Osteoblast (primary cell): ENCODE measurements around the gene PRKCE. TPM values are rescaled to one million over a fixed set of nuclear protein-coding genes. Genes with fewer than 3 reads are reported as not detected.

Experiments used
- DNase-seq: peaks from one replicate; pipeline ENCODE4 v3.0.0; 2011; ENCODE audit warnings: low spot score, mixed read lengths; ENCODE audit not compliant: insufficient read length; ENCODE audit errors: missing footprints
- H2AFZ ChIP-seq: 2 replicates; pipeline ENCODE4 v1.6.0; 2011; ENCODE audit warnings: mild to moderate bottlenecking, low read length
- H3K27ac ChIP-seq: 2 replicates; pipeline ENCODE4 v1.5.1; 2011; ENCODE audit warnings: mild to moderate bottlenecking, low read depth, low read length, moderate library complexity
- H3K27me3 ChIP-seq: 2 replicates; pipeline ENCODE4 v1.6.0; 2012; ENCODE audit warnings: mild to moderate bottlenecking, control low read depth, inconsistent platforms, low read length, moderate library complexity; ENCODE audit not compliant: insufficient read depth
- H3K36me3 ChIP-seq: 2 replicates; pipeline ENCODE4 v1.5.1; 2011; ENCODE audit warnings: mild to moderate bottlenecking, low read length, control low read depth, moderate library complexity; ENCODE audit not compliant: insufficient read depth
- H3K4me1 ChIP-seq: 2 replicates; pipeline ENCODE4 v1.5.1; 2011; ENCODE audit warnings: mild to moderate bottlenecking, low read length, control low read depth, moderate library complexity; ENCODE audit not compliant: insufficient read depth
- H3K4me2 ChIP-seq: 2 replicates; pipeline ENCODE4 v1.6.0; 2011; ENCODE audit warnings: mild to moderate bottlenecking, low read length; ENCODE audit not compliant: insufficient read depth
- H3K4me3 ChIP-seq: fragments of 200-600 bp; sonication (generic); 3 replicates; pipeline ENCODE4 v1.5.1; 2012; ENCODE audit warnings: mild to moderate bottlenecking, low read length, inconsistent platforms; ENCODE audit not compliant: insufficient read depth
- H3K79me2 ChIP-seq: 2 replicates; pipeline ENCODE4 v1.6.0; 2012; ENCODE audit warnings: mild to moderate bottlenecking, low read length, control low read depth, inconsistent platforms; ENCODE audit not compliant: insufficient read depth
- H3K9me3 ChIP-seq: 2 replicates; pipeline ENCODE4 v1.5.1; 2011; ENCODE audit warnings: low read depth, low read length, control low read depth
- H4K20me1 ChIP-seq: 2 replicates; pipeline ENCODE4 v1.6.0; 2012; ENCODE audit warnings: mild to moderate bottlenecking, low read length, control low read depth; ENCODE audit not compliant: insufficient read depth
- total RNA-seq: library from RNA; depleted of rRNA; stranded (reverse); fragments of >200 nt; gene quantifications from 2 replicates; pipeline ENCODE4 v1.2.3, GENCODE V29; 2012
- TF ChIP-seq, protein P1 (sequence below): IDR thresholded peaks from 2 replicates; pipeline ENCODE4 v1.5.1; 2011; ENCODE audit warnings: mild to moderate bottlenecking, low read depth, low read length, moderate library complexity; ENCODE audit errors: extremely low read depth

The PRKCE gene
- total RNA-seq, 1 donor, result 22.1 TPM

DNA sequence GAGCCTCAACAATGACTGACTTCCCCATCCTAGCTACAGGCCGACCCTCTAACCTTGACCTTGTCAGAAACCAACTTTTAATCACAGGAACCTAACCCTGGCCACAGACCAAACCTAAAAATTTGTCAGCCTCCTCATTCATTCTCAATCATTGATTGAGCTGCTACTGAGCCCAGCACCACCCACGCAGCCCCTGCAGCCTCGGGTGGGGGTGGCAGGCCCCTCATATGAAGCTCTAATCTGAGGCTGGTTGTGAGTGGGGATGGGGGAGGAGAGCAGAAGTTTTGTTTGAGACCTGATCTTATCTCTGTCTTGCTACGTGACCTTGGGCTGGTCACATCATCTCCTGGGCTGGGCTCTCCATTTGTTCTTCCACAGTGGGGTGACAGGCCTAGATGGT, 546.2 kb downstream of the PRKCE start:
- H3K9me3 ChIP-seq, result no peaks in the 10 kb centered on the region
- no peaks in the 10 kb centered on the region for H3K79me2 ChIP-seq
- H4K20me1 ChIP-seq, result no peaks in the 10 kb centered on the region
- no peak for DNase-seq
- TF ChIP-seq, protein P1, sequence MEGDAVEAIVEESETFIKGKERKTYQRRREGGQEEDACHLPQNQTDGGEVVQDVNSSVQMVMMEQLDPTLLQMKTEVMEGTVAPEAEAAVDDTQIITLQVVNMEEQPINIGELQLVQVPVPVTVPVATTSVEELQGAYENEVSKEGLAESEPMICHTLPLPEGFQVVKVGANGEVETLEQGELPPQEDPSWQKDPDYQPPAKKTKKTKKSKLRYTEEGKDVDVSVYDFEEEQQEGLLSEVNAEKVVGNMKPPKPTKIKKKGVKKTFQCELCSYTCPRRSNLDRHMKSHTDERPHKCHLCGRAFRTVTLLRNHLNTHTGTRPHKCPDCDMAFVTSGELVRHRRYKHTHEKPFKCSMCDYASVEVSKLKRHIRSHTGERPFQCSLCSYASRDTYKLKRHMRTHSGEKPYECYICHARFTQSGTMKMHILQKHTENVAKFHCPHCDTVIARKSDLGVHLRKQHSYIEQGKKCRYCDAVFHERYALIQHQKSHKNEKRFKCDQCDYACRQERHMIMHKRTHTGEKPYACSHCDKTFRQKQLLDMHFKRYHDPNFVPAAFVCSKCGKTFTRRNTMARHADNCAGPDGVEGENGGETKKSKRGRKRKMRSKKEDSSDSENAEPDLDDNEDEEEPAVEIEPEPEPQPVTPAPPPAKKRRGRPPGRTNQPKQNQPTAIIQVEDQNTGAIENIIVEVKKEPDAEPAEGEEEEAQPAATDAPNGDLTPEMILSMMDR, result no peak
- no peak overlapping the region for H3K27ac ChIP-seq
- peaks cover 3% of the 10 kb centered on the region for H3K4me1 ChIP-seq
- H3K27me3 ChIP-seq, result no peaks in the 10 kb centered on the region
- no peak overlapping the region for H2AFZ ChIP-seq
- no peaks in the 10 kb centered on the region for H3K36me3 ChIP-seq
- no peak overlapping the region for H3K4me2 ChIP-seq
- H3K4me3 ChIP-seq, result no peak overlapping the region

DNA sequence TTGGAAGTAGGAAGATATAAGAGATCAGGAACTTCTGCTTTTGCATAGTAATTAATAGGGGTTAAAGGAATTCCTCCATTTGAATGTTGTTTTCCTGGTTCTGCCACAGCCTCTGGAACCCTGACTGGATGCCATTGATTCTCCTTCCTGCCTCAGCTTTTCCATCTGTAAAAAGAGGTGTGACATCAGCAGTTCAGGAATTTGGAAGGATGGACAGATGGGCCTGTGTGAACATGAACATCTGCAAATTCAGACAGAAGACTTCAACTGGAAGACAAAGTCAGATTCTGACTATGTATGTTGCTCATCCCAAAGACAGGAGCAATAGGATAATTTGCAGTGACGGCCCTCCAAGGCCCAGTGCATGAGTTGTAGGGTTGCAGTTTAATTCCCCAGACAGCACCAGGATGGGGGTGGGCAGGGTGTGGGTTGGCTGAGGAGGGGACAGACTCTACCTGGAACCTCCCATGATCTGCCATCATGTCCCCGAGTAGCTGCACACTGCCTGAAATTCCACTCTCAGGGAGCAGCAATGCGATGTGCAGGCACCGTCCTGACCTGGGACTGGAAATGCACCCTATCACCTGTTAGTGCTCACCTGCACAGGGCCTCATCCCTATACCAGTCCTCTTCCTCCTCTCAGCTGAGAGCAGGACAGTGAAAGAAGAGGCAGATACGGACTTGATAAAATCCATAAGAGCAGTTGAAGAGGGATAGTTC, 546.8 kb downstream of the PRKCE start:
- Histone ChIP-seq H4K20me1 (no peaks in the 10 kb centered on the region), H3K4me1 (peaks cover 3% of the 10 kb centered on the region), H3K27ac (no peak overlapping the region), H3K4me3 (no peak overlapping the region), H3K27me3 (no peaks in the 10 kb centered on the region), H3K4me2 (no peak overlapping the region), H2AFZ (no peak overlapping the region), H3K9me3 (no peaks in the 10 kb centered on the region), H3K36me3 (no peaks in the 10 kb centered on the region), H3K79me2 (no peaks in the 10 kb centered on the region)
- TF ChIP-seq, protein P1, result no peak
- no peak for DNase-seq

DNA sequence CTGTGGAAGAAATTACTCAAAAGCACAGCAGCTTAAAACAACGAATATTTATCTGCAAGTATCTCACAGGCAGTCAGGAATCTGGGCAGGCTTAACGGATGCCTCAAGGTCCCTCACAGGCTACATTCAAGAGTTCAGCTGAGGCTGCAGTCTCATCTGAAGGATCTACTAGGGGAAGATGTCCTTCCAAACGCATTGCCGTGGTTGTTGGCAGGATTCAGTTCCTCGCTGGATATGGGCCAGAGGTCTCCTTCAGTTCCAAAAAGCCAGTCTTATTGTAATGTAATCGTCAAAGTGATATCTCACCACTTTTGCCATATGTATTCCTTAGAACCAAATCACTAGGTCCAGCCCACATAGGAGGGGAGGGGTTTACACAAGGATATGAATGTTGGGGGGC, 547.5 kb downstream of the PRKCE start:
- peak overlapping the region; percentile 47 for H2AFZ ChIP-seq
- no peak overlapping the region for H3K4me2 ChIP-seq
- no peaks in the 10 kb centered on the region for H3K79me2 ChIP-seq
- no peak for DNase-seq
- no peaks in the 10 kb centered on the region for H3K27me3 ChIP-seq
- H3K27ac ChIP-seq, result no peak overlapping the region
- H4K20me1 ChIP-seq, result no peaks in the 10 kb centered on the region
- no peak overlapping the region for H3K4me3 ChIP-seq
- H3K4me1 ChIP-seq, result peaks cover 3% of the 10 kb centered on the region
- TF ChIP-seq, protein P1, result no peak
- no peaks in the 10 kb centered on the region for H3K9me3 ChIP-seq
- no peaks in the 10 kb centered on the region for H3K36me3 ChIP-seq

DNA sequence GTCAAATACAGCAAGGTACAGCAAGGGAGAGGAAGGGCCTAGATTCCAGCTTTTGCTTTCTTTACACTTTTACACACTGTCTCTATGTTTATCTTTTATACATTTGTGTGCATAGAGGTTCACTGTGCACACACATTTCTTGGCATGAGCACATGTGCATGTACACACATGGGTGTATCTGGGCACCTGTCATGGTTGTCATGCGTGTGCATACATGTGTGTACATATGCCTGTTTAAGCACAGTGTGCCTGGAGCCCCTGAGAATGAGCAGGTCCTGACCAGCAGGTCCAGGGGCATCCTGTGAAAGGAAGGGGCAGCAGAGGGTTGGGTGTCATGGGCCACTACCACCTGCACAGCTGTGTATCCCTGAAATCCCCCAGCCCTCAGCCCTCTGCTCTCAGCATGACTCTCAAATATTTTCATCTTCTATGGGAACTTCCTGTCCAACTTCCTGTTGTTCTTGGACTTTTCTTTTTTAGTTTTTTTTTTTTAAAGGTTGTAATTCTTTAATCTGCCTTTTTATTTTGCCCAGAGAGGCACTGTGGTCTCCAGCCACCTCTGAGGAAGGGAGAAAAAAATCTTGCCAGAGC, 548.7 kb downstream of the PRKCE start:
- TF ChIP-seq, protein P1, result no peak
- DNase-seq, result no peak
- no peak overlapping the region for H3K4me3 ChIP-seq
- H3K4me1 ChIP-seq, result peaks cover 3% of the 10 kb centered on the region
- no peaks in the 10 kb centered on the region for H3K27me3 ChIP-seq
- no peak overlapping the region for H3K4me2 ChIP-seq
- no peaks in the 10 kb centered on the region for H4K20me1 ChIP-seq
- H3K79me2 ChIP-seq, result no peaks in the 10 kb centered on the region
- H2AFZ ChIP-seq, result peak overlapping the region; percentile 80
- no peaks in the 10 kb centered on the region for H3K36me3 ChIP-seq
- H3K9me3 ChIP-seq, result no peaks in the 10 kb centered on the region
- no peak overlapping the region for H3K27ac ChIP-seq
